Measurements from ENCODE around the gene CORIN. TPM values are rescaled to one million over a fixed set of nuclear protein-coding genes. Genes with fewer than 3 reads are reported as not detected.

CORIN gene
- total and polyA plus RNA-seq, 10 of the 15 experiments (the other 5 are each of a cell fraction or from before 2014, with no cell fraction given), result 0.02 to 0.45 (median 0.09) TPM; not detected in 3

GRCh38 chr4:47672696-47673095 is 165.2 kb downstream of the CORIN start:
- Histone ChIP-seq H4K20me1 (ENCODE audit: control insufficient read depth, insufficient read depth) (no peaks in the 10 kb centered on the region), H3K4me1 (ENCODE audit: control insufficient read depth, insufficient read depth, low read length) (no peaks in the 10 kb centered on the region), H3K79me2 (ENCODE audit: control insufficient read depth, insufficient read depth, low read length) (no peaks in the 10 kb centered on the region), H3K4me3 (no peak overlapping the region), H3K27me3 (replicated peaks in 1 of 2; ENCODE audit: control insufficient read depth in 2 of 2, insufficient read depth in 2 of 2, low read length in 1 of 2) (peaks cover 0 to 3% of the 10 kb centered on the region in 2 experiments; a peak in 3 of 4 replicates), H3K36me3 (ENCODE audit: control insufficient read depth in 2 of 2, insufficient read depth in 2 of 2, low read length in 1 of 2) (no peaks in the 10 kb centered on the region), H3K4me2 (ENCODE audit: control insufficient read depth, insufficient read depth) (no peak overlapping the region), H3K9ac (ENCODE audit: control insufficient read depth, insufficient read depth, low read length) (no peak overlapping the region), H2AFZ (ENCODE audit: control insufficient read depth, low read depth, low read length) (no peak overlapping the region), H3K27ac (ENCODE audit: control insufficient read depth, insufficient read depth) (no peak overlapping the region), H3K9me3 (replicated peaks; ENCODE audit: control insufficient read depth, insufficient read depth, low read length) (no peaks in the 10 kb centered on the region)
- ATAC-seq, result no peak
- 81% methylated on average over 3 of the region's 3 CpGs for WGBS (ENCODE audit: insufficient coverage, insufficient replicate concordance, low lambda C conversion rate, missing lambda C conversion rate)
- CTCF ChIA-PET, result interaction anchor here (0.7 to 1.6 kb wide), 4 partner anchors 10 to 260 kb away, joined by 3 to 5 read pairs (median 3); no protein-coding TSS in a partner anchor
- no peak for DNase-seq (ENCODE audit: low read depth, low spot score)
- intact Hi-C loops (cut with micrococcal nuclease; ENCODE audit: unreplicated experiment), result no loop called here
- no TSS peak for BruUV-seq (replicated peaks)
- FAIRE-seq, result no peak
- SMC1A ChIA-PET (ENCODE audit: uncharacterized antibody, unreplicated experiment), result interaction anchor here (0.7 kb wide), 1 partner anchor 403 kb away, joined by 3 read pairs; no protein-coding TSS in a partner anchor
- POLR2A ChIA-PET, result interaction anchor here (0.7 kb wide), 1 partner anchor 258 kb away, joined by 4 read pairs; no protein-coding TSS in a partner anchor
- RAD21 ChIA-PET (ENCODE audit: unreplicated experiment), result no interaction called here
- in situ Hi-C loops (cut with MboI), result no loop called here
- TF ChIP-seq ASH2L (IDR thresholded peaks at IDR 0.05; ENCODE audit: borderline replicate concordance, low read depth) (no peak), RAD21 (IDR thresholded peaks at IDR 0.05; ENCODE audit: insufficient read depth, low read depth, low read length) (no peak)

GRCh38 chr4:47669946-47670345 is 167.9 kb downstream of the CORIN start:
- in situ Hi-C loops (cut with MboI), result no loop called here
- no peak for TF ChIP-seq ZBED1 (IDR thresholded peaks at IDR 0.05; ENCODE audit: borderline replicate concordance)
- TF ChIP-seq POLR2AphosphoS2 (IDR thresholded peaks at IDR 0.05; ENCODE audit: low read depth, low read length), result no peak
- no peak for TF ChIP-seq MYB (IDR thresholded peaks at IDR 0.05; ENCODE audit: borderline replicate concordance, low read depth, low read length)
- TF ChIP-seq GATAD2B (conservative IDR thresholded peaks at IDR 0.05; ENCODE audit: low read depth), result no peak
- no peak for TF ChIP-seq TCF12 (IDR thresholded peaks at IDR 0.05; ENCODE audit: low read depth, low read length)
- no peak for TF ChIP-seq SMAD5 (IDR thresholded peaks at IDR 0.05; ENCODE audit: low read depth)
- no peak for TF ChIP-seq IKZF1 (conservative IDR thresholded peaks at IDR 0.05)
- no peak for TF ChIP-seq EED (IDR thresholded peaks at IDR 0.05; ENCODE audit: low read depth)
- TF ChIP-seq POLR2A (IDR thresholded peaks at IDR 0.05; ENCODE audit: low read depth, low read length), result no peak
- no peak for TF ChIP-seq MTA2 (IDR thresholded peaks at IDR 0.05; ENCODE audit: low read depth)
- TF ChIP-seq ZNF274 (IDR thresholded peaks at IDR 0.05; ENCODE audit: insufficient read depth, insufficient read length), result no peak
- no peak for TF ChIP-seq CHD4 (IDR thresholded peaks at IDR 0.05)
- no peak for TF ChIP-seq NR2C2 (IDR thresholded peaks at IDR 0.05; ENCODE audit: borderline replicate concordance, control insufficient read depth, insufficient read length, low read depth)
- TF ChIP-seq BCLAF1 (IDR thresholded peaks at IDR 0.05), result no peak
- no peak for TF ChIP-seq RBBP5 (conservative IDR thresholded peaks at IDR 0.05)

More at GRCh38 chr4:47669946-47670345, 167.9 kb downstream of the CORIN start:
- ChIA-PET SMC1A (ENCODE audit: uncharacterized antibody, unreplicated experiment) (interaction anchor here (0.7 to 1.5 kb wide), 2 partner anchors 180 to 262 kb away, joined by 3 read pairs; no protein-coding TSS in a partner anchor), POLR2A (interaction anchor here (0.5 kb wide), 1 partner anchor 177 kb away, joined by 4 read pairs; no protein-coding TSS in a partner anchor), CTCF (interaction anchor here (0.6 to 3.8 kb wide), 7 partner anchors 11 to 591 kb away, joined by 3 to 20 read pairs (median 10); partner anchors contain the start of gene CORIN), RAD21 (ENCODE audit: unreplicated experiment) (interaction anchor here (3.0 kb wide), 1 partner anchor 167 kb away, joined by 9 read pairs; no protein-coding TSS in a partner anchor)
- WGBS (ENCODE audit: insufficient coverage, insufficient replicate concordance, low lambda C conversion rate, missing lambda C conversion rate), result 45% methylated on average over 5 of the region's 5 CpGs
- ATAC-seq (no peak), DNase-seq (ENCODE audit: low read depth, low spot score) (no peak), FAIRE-seq (no peak)
- Histone ChIP-seq H3K9me3 (replicated peaks; ENCODE audit: control insufficient read depth, insufficient read depth, low read length) (no peaks in the 10 kb centered on the region), H3K4me1 (ENCODE audit: control insufficient read depth, insufficient read depth, low read length) (no peaks in the 10 kb centered on the region), H3K4me3 (no peak overlapping the region), H2AFZ (ENCODE audit: control insufficient read depth, low read depth, low read length) (no peak overlapping the region), H3K9ac (ENCODE audit: control insufficient read depth, insufficient read depth, low read length) (no peak overlapping the region), H3K36me3 (ENCODE audit: control insufficient read depth in 2 of 2, insufficient read depth in 2 of 2, low read length in 1 of 2) (no peaks in the 10 kb centered on the region), H3K27me3 (replicated peaks in 1 of 2; ENCODE audit: control insufficient read depth in 2 of 2, insufficient read depth in 2 of 2, low read length in 1 of 2) (no peaks in the 10 kb centered on the region; a peak in 2 of 4 replicates), H3K4me2 (ENCODE audit: control insufficient read depth, insufficient read depth) (no peak overlapping the region), H4K20me1 (ENCODE audit: control insufficient read depth, insufficient read depth) (no peaks in the 10 kb centered on the region), H3K79me2 (ENCODE audit: control insufficient read depth, insufficient read depth, low read length) (no peaks in the 10 kb centered on the region), H3K27ac (ENCODE audit: control insufficient read depth, insufficient read depth) (no peak overlapping the region)
- BruUV-seq (replicated peaks), result no TSS peak
- intact Hi-C loops (cut with micrococcal nuclease; ENCODE audit: unreplicated experiment), result loop anchor here (5.0 kb wide), 2 partner anchors 178 to 262 kb away; no protein-coding TSS in a partner anchor

Data from GM12878 (cell line).